Measurements from ENCODE around the gene AKAP9.

GRCh38 chr7:92156990-92157389, 216.3 kb downstream of the AKAP9 start:
- TF ChIP-seq CTCF (IDR thresholded peaks at IDR 0.05) (no peak), POLR2A (IDR thresholded peaks at IDR 0.05) (no peak)

All from body of pancreas (tissue), 4 donors.